ENCODE data around the gene C16orf46.

Gene C16orf46

DNA sequence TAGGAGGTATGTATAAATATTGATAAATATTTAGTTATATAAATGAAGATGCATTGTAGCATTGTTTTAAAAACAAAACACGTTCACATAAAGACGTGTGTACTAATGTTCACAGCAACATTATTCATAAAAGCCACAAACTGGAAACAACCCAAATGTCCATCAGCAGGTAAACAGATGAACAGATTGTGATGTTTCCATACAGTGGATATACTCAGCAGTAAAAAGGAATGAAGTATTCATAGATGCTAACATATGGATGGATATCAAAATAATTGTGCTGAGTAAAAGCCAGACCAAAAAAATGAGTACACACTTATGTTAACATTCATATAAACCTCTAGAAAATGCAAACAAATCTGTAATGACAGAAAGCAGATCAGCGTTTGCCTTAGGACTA is 64.1 kb downstream of the C16orf46 start:
- peaks cover 15% of the 10 kb centered on the region for H3K4me1 Mint-ChIP-seq (ENCODE audit: low read depth)
- no peaks in the 10 kb centered on the region for H3K27me3 Mint-ChIP-seq (ENCODE audit: low read depth)
- H3K27ac Mint-ChIP-seq, result no peak overlapping the region
- peaks cover 31% of the 10 kb centered on the region for H3K36me3 Mint-ChIP-seq (ENCODE audit: low read depth)
- H3K4me3 Mint-ChIP-seq, result no peak overlapping the region
- no peaks in the 10 kb centered on the region for H3K9me3 Mint-ChIP-seq
